ENCODE results near the gene EVX2. TPM values are rescaled to one million over a fixed set of nuclear protein-coding genes. Genes with fewer than 3 reads are reported as not detected.

The EVX2 gene
- total RNA-seq, 1 donor from 2014 or later = not detected

DNA sequence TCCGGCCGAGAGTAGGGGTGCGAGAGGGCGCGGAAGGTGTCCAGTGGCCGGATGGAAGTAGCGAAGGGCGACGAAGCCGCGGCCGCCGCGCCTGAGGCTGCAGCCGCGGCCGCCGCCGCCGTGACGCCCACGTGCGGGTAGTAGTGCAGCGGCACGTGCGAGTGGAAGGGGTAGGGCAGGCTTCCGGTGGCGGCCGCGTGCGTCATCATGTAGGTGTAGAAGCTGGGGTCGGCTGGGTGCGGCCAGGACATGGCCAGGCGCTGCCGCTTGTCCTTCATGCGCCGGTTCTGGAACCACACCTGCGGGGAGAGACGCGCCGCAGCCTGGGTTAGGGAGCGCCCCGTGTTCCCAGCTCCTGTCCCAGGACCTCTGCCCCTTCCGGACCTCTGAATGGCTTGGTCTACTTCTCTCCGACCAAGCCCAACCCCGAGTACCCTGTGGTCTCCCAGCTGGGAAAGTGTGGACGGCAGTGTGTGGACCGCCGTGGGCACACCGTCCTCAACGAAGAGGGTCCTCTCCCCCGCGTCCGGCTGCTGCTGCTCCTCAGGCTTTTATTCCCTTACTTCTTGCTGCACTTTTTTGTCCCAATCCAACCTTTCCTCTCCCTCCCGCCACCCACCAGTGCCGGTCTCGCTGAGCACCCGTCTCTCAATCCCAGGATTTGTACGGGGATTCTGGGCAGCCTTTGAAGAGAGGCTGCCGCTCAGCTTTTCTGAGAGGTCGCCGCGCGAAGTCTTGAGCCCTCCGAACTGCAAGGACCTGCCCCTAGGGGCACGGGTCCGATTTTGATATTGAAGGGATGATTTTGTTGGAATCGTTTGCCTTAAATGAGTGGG lies 3.0 kb downstream of the EVX2 start:
- H3K4me2 ChIP-seq (ENCODE audit: low read length) = peak overlapping the region; percentile 44
- no peak for FAIRE-seq

DNA sequence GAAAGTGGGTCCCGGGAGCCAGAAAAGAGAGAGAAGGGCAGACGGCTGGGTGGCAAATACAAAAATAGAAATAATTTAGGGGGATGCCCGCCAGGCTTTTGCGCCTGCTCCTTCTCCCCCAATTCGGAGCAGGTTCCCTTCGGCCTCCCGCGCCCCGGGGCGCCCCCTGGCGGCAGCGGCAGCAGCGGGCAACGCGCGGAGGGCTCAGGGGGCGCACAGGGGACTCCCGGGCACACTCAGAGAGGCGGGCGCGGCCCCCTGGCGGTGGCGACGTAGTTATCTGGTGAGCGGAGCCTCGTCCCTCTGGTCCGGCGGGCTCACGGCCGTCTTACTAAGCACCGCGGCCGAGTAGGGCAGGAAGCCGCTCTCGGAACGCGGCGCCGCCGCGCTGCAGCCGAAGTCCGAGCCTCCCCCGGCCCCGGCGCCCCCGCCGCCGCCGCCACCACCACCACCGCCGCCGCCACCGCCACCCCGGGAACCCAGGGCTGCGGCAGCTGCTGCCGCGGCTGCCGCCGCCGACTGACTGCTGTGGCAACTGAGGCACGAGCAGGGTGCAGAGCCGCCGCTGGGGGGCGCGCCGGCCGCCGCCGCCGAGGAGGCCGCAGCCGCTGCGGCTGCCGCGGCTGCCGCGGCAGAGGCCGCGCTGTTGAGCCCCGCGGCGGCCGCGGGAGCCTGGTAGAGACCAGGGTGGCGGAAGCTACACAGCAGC lies 3.8 kb downstream of the EVX2 start:
- peaks cover 31% of the 10 kb centered on the region for H3K9me3 Mint-ChIP-seq (ENCODE audit: unreplicated experiment)

More for the DNA sequence above, 3.0 kb downstream of the EVX2 start:
- no peaks in the 10 kb centered on the region for H3K79me2 ChIP-seq (ENCODE audit: insufficient read depth, low read length)
- peaks cover 20% of the 10 kb centered on the region for H4K20me1 ChIP-seq (ENCODE audit: insufficient read depth, low read length)
- no peak overlapping the region for H3K9ac ChIP-seq (ENCODE audit: low read length)
- H3K4me1 ChIP-seq (ENCODE audit: insufficient read depth, low read length) = peaks cover 3% of the 10 kb centered on the region
- peak overlapping the region; percentile 34 for H2AFZ ChIP-seq (ENCODE audit: low read depth, low read length)
- Mint-ChIP-seq H3K4me1 (ENCODE audit: low read depth, unreplicated experiment) (peaks cover 5% of the 10 kb centered on the region), H3K27me3 (ENCODE audit: low read depth, unreplicated experiment) (peaks cover 80% of the 10 kb centered on the region), H3K27ac (ENCODE audit: unreplicated experiment) (peak overlapping the region; percentile 81), H3K4me3 (ENCODE audit: unreplicated experiment) (no peak overlapping the region), H3K9me3 (ENCODE audit: unreplicated experiment) (peaks cover 31% of the 10 kb centered on the region), H3K36me3 (ENCODE audit: low read depth, unreplicated experiment) (peaks cover 4% of the 10 kb centered on the region)
- TF ChIP-seq, protein P1, sequence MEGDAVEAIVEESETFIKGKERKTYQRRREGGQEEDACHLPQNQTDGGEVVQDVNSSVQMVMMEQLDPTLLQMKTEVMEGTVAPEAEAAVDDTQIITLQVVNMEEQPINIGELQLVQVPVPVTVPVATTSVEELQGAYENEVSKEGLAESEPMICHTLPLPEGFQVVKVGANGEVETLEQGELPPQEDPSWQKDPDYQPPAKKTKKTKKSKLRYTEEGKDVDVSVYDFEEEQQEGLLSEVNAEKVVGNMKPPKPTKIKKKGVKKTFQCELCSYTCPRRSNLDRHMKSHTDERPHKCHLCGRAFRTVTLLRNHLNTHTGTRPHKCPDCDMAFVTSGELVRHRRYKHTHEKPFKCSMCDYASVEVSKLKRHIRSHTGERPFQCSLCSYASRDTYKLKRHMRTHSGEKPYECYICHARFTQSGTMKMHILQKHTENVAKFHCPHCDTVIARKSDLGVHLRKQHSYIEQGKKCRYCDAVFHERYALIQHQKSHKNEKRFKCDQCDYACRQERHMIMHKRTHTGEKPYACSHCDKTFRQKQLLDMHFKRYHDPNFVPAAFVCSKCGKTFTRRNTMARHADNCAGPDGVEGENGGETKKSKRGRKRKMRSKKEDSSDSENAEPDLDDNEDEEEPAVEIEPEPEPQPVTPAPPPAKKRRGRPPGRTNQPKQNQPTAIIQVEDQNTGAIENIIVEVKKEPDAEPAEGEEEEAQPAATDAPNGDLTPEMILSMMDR (IDR thresholded peaks at IDR 0.05; ENCODE audit: insufficient read depth, low read depth, low read length) = no peak
- peak; percentile 98 for TF ChIP-seq EZH2 (IDR thresholded peaks at IDR 0.05; ENCODE audit: insufficient read depth, low read length)
- H3K36me3 ChIP-seq (ENCODE audit: insufficient read depth, low read length) = no peaks in the 10 kb centered on the region
- H3K27ac ChIP-seq (ENCODE audit: low read depth, low read length) = no peak overlapping the region
- H3K4me3 ChIP-seq (ENCODE audit: insufficient read depth, low read depth, low read length) = no peak overlapping the region
- H3K27me3 ChIP-seq (ENCODE audit: insufficient read depth, low read length) = peaks cover 88% of the 10 kb centered on the region
- peaks cover 3% of the 10 kb centered on the region for H3K9me3 ChIP-seq (ENCODE audit: insufficient read depth, low read depth, low read length)
- DNase-seq (ENCODE audit: low read depth) = no peak

More for the DNA sequence above, 3.8 kb downstream of the EVX2 start:
- Histone ChIP-seq H3K4me3 (ENCODE audit: insufficient read depth, low read depth, low read length) (no peak overlapping the region), H3K27ac (ENCODE audit: low read depth, low read length) (no peak overlapping the region), H3K9ac (ENCODE audit: low read length) (no peak overlapping the region), H3K79me2 (ENCODE audit: insufficient read depth, low read length) (no peaks in the 10 kb centered on the region), H4K20me1 (ENCODE audit: insufficient read depth, low read length) (peaks cover 18% of the 10 kb centered on the region), H3K4me2 (ENCODE audit: low read length) (peak overlapping the region; percentile 44), H3K27me3 (ENCODE audit: insufficient read depth, low read length) (peaks cover 88% of the 10 kb centered on the region), H3K36me3 (ENCODE audit: insufficient read depth, low read length) (no peaks in the 10 kb centered on the region), H3K4me1 (ENCODE audit: insufficient read depth, low read length) (peaks cover 3% of the 10 kb centered on the region), H3K9me3 (ENCODE audit: insufficient read depth, low read depth, low read length) (peaks cover 2% of the 10 kb centered on the region), H2AFZ (ENCODE audit: low read depth, low read length) (peak overlapping the region; percentile 34)
- H3K27ac Mint-ChIP-seq (ENCODE audit: unreplicated experiment) = peak overlapping the region; percentile 85
- TF ChIP-seq, protein P1 (IDR thresholded peaks at IDR 0.05; ENCODE audit: insufficient read depth, low read depth, low read length) = peak; percentile 30
- TF ChIP-seq EZH2 (IDR thresholded peaks at IDR 0.05; ENCODE audit: insufficient read depth, low read length) = no peak
- H3K27me3 Mint-ChIP-seq (ENCODE audit: low read depth, unreplicated experiment) = peaks cover 80% of the 10 kb centered on the region
- FAIRE-seq (no peak), DNase-seq (ENCODE audit: low read depth) (no peak)
- H3K36me3 Mint-ChIP-seq (ENCODE audit: low read depth, unreplicated experiment) = peaks cover 4% of the 10 kb centered on the region
- no peak overlapping the region for H3K4me3 Mint-ChIP-seq (ENCODE audit: unreplicated experiment)
- H3K4me1 Mint-ChIP-seq (ENCODE audit: low read depth, unreplicated experiment) = peaks cover 5% of the 10 kb centered on the region
